HG02943 (cell line): ENCODE measurements around the gene INPP5B.

Source experiments
- ATAC-seq: cut with Tn5 transposase; IDR thresholded peaks from one replicate; pipeline ENCODE4 v1.9.1; 2021; ENCODE audit warnings: mild to moderate bottlenecking, low read depth, moderate library complexity; ENCODE audit not compliant: unreplicated experiment

The INPP5B gene

GRCh38 chr1:37845786-37846185 is 101.1 kb downstream of the INPP5B start:
- ATAC-seq: no peak

- ATAC-seq: no peak
These were observed 101.7 kb downstream of the INPP5B start for GRCh38 chr1:37845049-37845646.

- ATAC-seq: no peak
These were observed 102.3 kb downstream of the INPP5B start for GRCh38 chr1:37844536-37844935.

GRCh38 chr1:37841652-37842051 is 105.2 kb downstream of the INPP5B start:
- ATAC-seq: no peak

- no peak for ATAC-seq
These were observed 106.1 kb downstream of the INPP5B start for GRCh38 chr1:37840711-37841110.

GRCh38 chr1:37839676-37840075 is 107.2 kb downstream of the INPP5B start:
- ATAC-seq: no peak

GRCh38 chr1:37836788-37837187 is 110.1 kb downstream of the INPP5B start:
- no peak for ATAC-seq

GRCh38 chr1:37831809-37832208 is 115.0 kb downstream of the INPP5B start:
- no peak for ATAC-seq

GRCh38 chr1:37831109-37831508 is 115.7 kb downstream of the INPP5B start:
- ATAC-seq: no peak

- no peak for ATAC-seq
These were observed 118.3 kb downstream of the INPP5B start for GRCh38 chr1:37828410-37829074.

- ATAC-seq: no peak
These were observed 121.3 kb downstream of the INPP5B start for GRCh38 chr1:37825506-37825905.

- no peak for ATAC-seq
These were observed 122.9 kb downstream of the INPP5B start for GRCh38 chr1:37824001-37824400.

- no peak for ATAC-seq
These were observed 123.7 kb downstream of the INPP5B start for GRCh38 chr1:37822906-37823815.

GRCh38 chr1:37821481-37821880 is 125.4 kb downstream of the INPP5B start:
- ATAC-seq: no peak

- ATAC-seq: no peak
These were observed 129.4 kb downstream of the INPP5B start for GRCh38 chr1:37817481-37817880.

- no peak for ATAC-seq
These were observed 132.6 kb downstream of the INPP5B start for GRCh38 chr1:37814252-37814651.

- ATAC-seq: no peak
These were observed 133.2 kb downstream of the INPP5B start for GRCh38 chr1:37813529-37814145.

GRCh38 chr1:37811027-37811655 is 135.7 kb downstream of the INPP5B start:
- no peak for ATAC-seq
